Transverse colon (tissue), 4 donors: ENCODE measurements around the gene MYH9.

ENCODE experiments used
- CTCF ChIP-seq, 5 experiments: fragments of 200-600 bp in 3 of 5; fragments of 450-650 bp in 2 of 5; sonication (generic) in 3 of 5; IDR thresholded peaks; 1 replicate in 2 of 5; 2 replicates in 3 of 5; pipeline ENCODE4 v1.5.1; 2016 to 2017; ENCODE audit warnings: antibody characterized with exemption in 5 of 5, inconsistent platforms in 3 of 5, mild to moderate bottlenecking in 2 of 5, moderate library complexity in 1 of 5
- POLR2AphosphoS5 ChIP-seq, 3 donors: sonication (generic); formaldehyde crosslinking; IDR thresholded peaks; one replicate each; pipeline ENCODE4 v1.6.1; 2016; ENCODE audit warnings: antibody characterized with exemption in 3 of 3

GRCh38 chr22:36285545-36285944, 102.2 kb downstream of the MYH9 start:
- TF ChIP-seq POLR2AphosphoS5 (IDR thresholded peaks at IDR 0.05) (no peak), CTCF (IDR thresholded peaks at IDR 0.05) (no peak)
